ENCODE measurements around the gene PTPRM.

PTPRM gene

DNA sequence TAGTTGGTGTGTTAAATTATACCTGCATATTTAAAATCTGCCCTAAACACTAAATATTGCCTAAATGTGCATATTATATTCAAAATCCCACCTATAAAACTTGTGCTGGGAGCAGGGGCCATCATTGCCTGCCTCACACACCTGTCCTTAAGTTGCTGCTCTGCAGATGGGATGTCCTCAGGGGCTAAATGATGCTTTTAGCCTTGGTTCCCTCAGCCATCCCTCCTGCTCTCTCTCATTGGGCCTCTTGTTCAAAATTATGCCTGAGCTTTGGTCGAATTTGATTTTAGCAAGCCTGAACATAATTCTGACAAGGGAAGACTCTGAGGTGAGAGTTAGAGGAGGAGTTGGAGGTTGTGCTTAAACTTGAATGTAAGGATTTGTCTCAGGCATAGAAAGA is 723.8 kb downstream of the PTPRM start:
- no peak for DNase-seq (ENCODE audit: low read depth in 2 of 2)
- H3K4me3 ChIP-seq (replicated peaks in 1 of 2; ENCODE audit: low read depth in 2 of 2, low read length in 2 of 2) = no peak overlapping the region
- TF ChIP-seq, protein P1, sequence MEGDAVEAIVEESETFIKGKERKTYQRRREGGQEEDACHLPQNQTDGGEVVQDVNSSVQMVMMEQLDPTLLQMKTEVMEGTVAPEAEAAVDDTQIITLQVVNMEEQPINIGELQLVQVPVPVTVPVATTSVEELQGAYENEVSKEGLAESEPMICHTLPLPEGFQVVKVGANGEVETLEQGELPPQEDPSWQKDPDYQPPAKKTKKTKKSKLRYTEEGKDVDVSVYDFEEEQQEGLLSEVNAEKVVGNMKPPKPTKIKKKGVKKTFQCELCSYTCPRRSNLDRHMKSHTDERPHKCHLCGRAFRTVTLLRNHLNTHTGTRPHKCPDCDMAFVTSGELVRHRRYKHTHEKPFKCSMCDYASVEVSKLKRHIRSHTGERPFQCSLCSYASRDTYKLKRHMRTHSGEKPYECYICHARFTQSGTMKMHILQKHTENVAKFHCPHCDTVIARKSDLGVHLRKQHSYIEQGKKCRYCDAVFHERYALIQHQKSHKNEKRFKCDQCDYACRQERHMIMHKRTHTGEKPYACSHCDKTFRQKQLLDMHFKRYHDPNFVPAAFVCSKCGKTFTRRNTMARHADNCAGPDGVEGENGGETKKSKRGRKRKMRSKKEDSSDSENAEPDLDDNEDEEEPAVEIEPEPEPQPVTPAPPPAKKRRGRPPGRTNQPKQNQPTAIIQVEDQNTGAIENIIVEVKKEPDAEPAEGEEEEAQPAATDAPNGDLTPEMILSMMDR (IDR thresholded peaks at IDR 0.05; ENCODE audit: low read depth, low read length) = no peak

DNA sequence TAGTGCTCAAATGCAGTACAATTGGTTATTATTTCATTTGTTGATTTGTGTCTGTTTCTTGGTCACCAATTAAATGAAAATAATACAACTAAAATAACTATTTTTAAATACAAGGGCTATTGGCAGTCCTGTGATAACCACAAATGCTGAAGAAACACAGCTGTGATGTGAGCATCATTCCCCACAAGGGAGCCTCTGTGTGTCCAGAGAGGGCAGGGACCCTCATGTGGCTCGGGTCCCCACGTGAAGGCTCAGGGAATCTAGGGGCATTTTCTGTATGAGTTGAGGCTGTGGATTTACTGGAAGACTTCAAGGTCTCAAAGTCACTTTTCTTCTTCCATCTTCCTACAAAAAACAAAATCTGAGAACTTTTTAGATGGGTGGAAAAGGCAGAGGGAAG is 726.1 kb downstream of the PTPRM start:
- no peak overlapping the region for H3K4me3 ChIP-seq (replicated peaks in 1 of 2; ENCODE audit: low read depth in 2 of 2, low read length in 2 of 2)
- DNase-seq (ENCODE audit: low read depth in 2 of 2) = no peak
- TF ChIP-seq, protein P1 (IDR thresholded peaks at IDR 0.05; ENCODE audit: low read depth, low read length) = no peak

DNA sequence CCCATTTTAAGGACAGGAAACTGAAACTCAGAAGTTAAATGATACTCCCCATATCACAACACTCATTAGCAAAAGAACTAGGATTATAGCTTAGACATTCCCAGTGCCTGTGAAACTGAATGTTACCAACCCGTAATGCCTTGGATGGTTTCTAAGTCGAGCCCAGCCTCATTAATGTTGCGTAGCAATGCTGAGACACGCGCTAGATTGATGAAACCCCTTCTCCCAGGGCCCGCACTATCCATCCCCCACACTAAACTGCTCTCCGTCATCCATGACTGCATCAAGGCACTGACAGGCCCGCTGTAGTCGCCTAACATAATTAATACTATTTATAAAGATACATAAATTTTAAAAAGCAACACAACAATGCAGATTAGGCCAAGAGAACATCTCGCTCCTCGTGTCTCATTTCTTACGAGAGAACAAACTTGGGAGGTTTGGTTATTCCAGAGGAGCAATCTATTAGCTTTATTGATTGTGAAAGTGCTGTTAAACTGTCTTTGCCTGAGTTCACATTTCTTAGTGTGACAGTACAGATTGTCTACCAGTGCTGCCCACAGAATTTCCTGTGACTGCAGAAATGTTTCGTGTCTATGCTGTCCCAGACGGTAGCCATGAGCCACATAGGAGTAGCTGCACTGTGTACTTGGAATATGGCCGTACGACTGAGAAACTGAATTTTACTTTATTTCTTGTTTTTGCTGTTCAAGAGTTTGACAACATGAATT is 729.9 kb downstream of the PTPRM start:
- TF ChIP-seq, protein P1 (IDR thresholded peaks at IDR 0.05; ENCODE audit: low read depth, low read length) = no peak
- no peak for DNase-seq (ENCODE audit: low read depth in 2 of 2)
- no peak overlapping the region for H3K4me3 ChIP-seq (replicated peaks in 1 of 2; ENCODE audit: low read depth in 2 of 2, low read length in 2 of 2)

DNA sequence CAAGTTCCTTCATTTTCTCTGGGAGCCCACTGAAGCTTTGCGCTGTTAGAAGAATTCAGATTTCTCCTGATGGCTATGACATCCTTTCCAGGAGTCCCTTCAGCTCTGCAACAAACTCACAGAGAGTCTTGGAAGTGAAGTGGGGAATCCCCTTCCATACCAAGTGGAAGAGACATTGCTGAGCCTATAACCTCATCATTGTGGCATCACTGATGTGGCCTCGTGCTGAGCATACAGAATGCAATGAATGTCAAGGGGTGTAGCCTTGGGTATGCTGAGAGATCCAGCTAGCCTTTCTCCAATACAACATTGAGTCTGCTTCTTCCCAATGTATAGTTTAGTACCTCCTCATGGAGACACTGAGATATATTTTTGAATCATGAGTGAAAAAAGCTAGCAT is 731.1 kb downstream of the PTPRM start:
- DNase-seq (ENCODE audit: low read depth in 2 of 2) = peak in 1 of 2 donors; percentile 11
- no peak overlapping the region for H3K4me3 ChIP-seq (replicated peaks in 1 of 2; ENCODE audit: low read depth in 2 of 2, low read length in 2 of 2)
- TF ChIP-seq, protein P1 (IDR thresholded peaks at IDR 0.05; ENCODE audit: low read depth, low read length) = no peak

DNA sequence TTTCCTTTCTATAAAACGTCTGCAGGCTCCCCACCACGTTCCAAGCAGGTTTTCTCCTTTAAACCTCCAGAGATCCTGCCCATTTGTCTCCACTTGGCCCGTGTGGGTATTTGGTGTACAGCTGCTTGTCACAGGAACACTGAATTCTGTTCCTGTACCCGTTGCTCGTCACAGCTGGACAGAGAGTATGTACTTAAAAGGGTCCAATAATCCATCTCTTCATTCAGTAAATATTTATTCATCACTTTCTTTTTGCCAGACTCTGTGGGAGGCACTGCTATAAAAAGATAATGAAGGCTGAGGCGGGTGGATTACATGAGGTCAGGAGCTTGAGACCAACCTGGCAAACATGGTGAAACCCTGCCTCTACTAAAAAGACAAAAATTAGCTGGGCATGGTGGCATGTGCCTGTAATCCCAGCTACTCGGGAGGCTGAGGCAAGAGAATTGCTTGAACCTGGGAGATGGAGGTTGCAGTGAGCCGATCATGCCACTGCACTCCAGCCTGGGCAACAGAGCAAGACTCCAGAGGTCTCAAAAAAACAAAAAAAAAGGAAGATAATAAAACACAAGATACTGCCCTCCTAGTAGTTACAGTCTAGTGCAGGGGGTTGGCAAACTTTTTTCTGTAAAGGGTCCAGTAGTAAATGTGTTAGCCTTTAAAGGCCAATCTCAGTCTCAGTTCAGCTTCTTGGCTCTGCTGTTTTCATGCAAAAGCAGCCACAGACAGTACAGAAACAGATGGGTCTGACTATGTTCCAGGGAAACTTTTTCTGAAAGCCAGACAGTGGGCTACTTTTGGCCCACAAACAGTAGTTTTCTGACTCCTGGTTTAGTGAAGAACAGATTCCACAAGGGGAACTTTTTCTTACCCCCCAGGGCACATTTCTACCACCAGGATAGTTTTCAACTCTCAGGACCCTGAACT is 732.2 kb downstream of the PTPRM start:
- no peak overlapping the region for H3K4me3 ChIP-seq (replicated peaks in 1 of 2; ENCODE audit: low read depth in 2 of 2, low read length in 2 of 2)
- TF ChIP-seq, protein P1 (IDR thresholded peaks at IDR 0.05; ENCODE audit: low read depth, low read length) = no peak
- no peak for DNase-seq (ENCODE audit: low read depth in 2 of 2)

DNA sequence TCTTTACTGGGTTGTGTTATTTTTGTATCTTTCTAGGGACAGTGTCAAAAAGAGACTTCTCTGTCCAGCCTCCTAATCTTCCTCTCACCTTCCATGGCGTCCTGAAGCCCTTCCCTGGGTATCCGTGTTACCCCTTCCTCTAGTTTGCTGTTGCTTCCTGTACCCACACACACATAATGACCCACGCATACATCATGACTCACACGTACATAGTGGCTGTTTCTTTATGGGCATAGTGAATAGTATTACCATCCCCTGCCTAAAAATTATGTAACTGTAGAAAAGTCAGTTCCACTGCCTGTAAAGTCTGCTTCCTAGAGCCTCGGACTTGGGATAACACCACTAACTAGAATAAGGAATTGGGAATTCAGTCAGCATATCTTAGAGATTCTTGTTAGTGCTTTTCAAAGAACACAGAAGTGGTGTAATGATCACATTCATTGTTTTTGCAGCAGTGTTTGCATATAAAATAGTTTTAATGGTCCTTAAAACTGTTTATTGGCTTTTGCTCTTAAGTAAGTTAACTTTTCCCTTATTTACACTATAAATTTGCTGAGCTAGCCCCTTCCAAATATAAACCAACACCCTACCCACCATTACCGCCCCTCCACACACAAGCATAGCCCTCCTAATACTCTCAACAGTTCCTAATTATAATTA is 733.8 kb downstream of the PTPRM start:
- no peak for DNase-seq (ENCODE audit: low read depth in 2 of 2)
- TF ChIP-seq, protein P1 (IDR thresholded peaks at IDR 0.05; ENCODE audit: low read depth, low read length) = no peak

More for the DNA sequence above, 733.8 kb downstream of the PTPRM start:
- no peak overlapping the region for H3K4me3 ChIP-seq (replicated peaks in 1 of 2; ENCODE audit: low read depth in 2 of 2, low read length in 2 of 2)
